ENCODE results near the gene ZNF672. TPM values are rescaled to one million over a fixed set of nuclear protein-coding genes. Genes with fewer than 3 reads are reported as not detected.
"Not testable (repeated sequence)": the region's sequence is repeated elsewhere in the genome, so short reads cannot be mapped to it uniquely, and the experiment has no call there.

Gene ZNF672
- polyA plus RNA-seq (2012; ENCODE audit: insufficient read depth, insufficient read length, low read depth) = 26.8 TPM

- Histone ChIP-seq H3K4me3 (ENCODE audit: low read depth, low read length) (peak within 1 kb of the TSS; percentile 85), H3K27me3 (peaks cover 24% of the 10 kb centered on the region), H3K4me1 (no peaks in the 10 kb centered on the region), H3K36me3 (no peaks in the 10 kb centered on the region), H3K9me3 (no peaks in the 10 kb centered on the region)
- TF ChIP-seq CTCF (IDR thresholded peaks at IDR 0.05; ENCODE audit: low read depth, low read length) = no peak
- DNase-seq = peak; percentile 99
Observed at GRCh38 chr1:248837781-248838356, at the start of gene ZNF672. ZNF672 (plus strand) TSS chr1:248838224; CDS start chr1:248847275, 9,051 bp downstream.

DNA sequence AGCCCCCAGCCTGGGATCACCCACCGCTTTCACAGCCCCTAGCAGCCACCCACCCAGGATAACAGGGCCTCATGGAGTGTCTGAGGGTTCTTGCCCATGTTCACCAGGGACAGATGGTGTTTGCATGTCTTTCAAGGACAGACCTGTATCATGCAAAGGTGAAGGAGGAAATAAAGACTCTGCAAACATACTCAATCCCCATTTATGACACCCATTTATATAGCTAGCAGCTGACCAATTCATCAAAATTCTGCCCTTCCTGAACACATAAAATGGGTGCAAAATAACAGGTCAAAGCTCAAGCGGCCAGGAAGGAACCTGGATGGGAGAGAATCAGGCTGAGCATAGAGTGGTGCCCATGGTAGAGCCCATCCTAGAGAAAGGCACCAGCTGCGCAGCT, 49.7 kb upstream of the ZNF672 start:
- Histone ChIP-seq H3K9me3 (no peaks in the 10 kb centered on the region), H3K27me3 (peaks cover 3% of the 10 kb centered on the region), H3K4me1 (no peaks in the 10 kb centered on the region), H3K36me3 (no peaks in the 10 kb centered on the region), H3K4me3 (ENCODE audit: low read depth, low read length) (no peak overlapping the region)
- DNase-seq = no peak
- TF ChIP-seq CTCF (IDR thresholded peaks at IDR 0.05; ENCODE audit: low read depth, low read length) = no peak

DNA sequence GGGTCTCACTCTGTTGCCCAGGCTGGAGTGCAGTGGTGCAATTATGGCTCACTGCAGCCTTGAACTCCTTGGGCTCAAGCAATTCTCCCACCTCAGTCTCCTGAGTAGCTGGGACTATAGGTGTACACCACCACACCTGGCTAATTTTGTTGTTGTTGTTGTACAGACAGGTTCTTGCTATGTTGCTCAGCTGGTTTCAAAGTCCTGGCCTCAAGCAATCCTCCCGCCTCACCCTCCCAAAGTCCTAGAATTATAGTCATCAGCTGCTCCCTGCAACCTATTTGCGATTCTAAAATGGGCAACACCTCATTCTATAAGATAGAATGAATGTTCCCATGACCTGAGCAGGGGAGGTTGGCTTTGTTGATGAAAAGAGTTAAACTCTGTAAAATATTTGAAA, 48.7 kb upstream of the ZNF672 start:
- DNase-seq; H3K4me1 ChIP-seq; H3K9me3 ChIP-seq; H3K27me3 ChIP-seq; H3K4me3 ChIP-seq (ENCODE audit: low read depth, low read length); H3K36me3 ChIP-seq: not testable (repeated sequence)

DNA sequence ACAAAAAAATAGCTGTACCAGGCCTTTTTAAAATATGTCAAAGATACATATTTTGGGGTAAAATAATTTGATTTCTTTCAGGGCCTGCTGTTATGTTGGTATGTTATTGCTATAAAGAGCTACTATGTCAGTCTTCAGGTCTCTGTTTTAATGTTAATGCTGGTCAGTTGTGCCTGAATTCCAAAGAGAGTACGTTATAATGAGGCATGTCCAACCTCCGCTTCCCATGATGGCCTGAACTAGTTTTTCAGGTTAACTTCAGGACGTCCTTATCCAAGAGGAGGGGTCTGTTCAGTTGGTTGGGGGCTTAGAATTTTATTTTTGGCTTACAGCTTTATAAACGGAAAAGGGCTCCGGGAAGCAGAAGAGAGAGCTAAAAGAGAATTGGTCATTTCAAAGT, 47.6 kb upstream of the ZNF672 start:
- H3K9me3 ChIP-seq = no peaks in the 10 kb centered on the region
- H3K4me1 ChIP-seq = no peaks in the 10 kb centered on the region
- peaks cover 3% of the 10 kb centered on the region for H3K27me3 ChIP-seq
- H3K36me3 ChIP-seq = no peaks in the 10 kb centered on the region
- no peak overlapping the region for H3K4me3 ChIP-seq (ENCODE audit: low read depth, low read length)
- no peak for TF ChIP-seq CTCF (IDR thresholded peaks at IDR 0.05; ENCODE audit: low read depth, low read length)
- no peak for DNase-seq

GRCh38 chr1:248791010-248791409, 47.0 kb upstream of the ZNF672 start:
- H3K36me3 ChIP-seq = no peaks in the 10 kb centered on the region
- H3K27me3 ChIP-seq = peaks cover 2% of the 10 kb centered on the region
- H3K4me1 ChIP-seq = no peaks in the 10 kb centered on the region
- TF ChIP-seq CTCF (IDR thresholded peaks at IDR 0.05; ENCODE audit: low read depth, low read length) = no peak
- H3K9me3 ChIP-seq = no peaks in the 10 kb centered on the region
- DNase-seq = no peak
- no peak overlapping the region for H3K4me3 ChIP-seq (ENCODE audit: low read depth, low read length)

DNA sequence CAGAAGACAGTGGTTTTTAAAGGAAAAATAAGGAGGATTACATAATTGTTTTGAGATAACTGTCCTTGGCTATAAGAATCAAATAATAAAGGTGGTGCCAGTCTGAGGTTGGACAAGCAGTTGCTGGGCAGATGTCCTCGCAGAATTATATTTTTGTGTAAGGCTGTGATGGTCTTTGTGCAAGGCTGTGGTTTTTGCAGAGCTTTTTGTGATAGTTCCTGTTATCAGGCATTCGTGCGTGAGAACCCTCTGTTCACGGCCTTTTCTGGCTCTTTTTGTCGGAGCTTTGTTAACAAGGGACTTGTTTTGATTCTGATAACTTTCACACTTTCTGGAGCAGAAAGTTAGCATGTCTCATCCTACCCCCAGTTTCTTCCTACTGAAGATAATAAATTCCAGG, 45.7 kb upstream of the ZNF672 start:
- no peaks in the 10 kb centered on the region for H3K4me1 ChIP-seq
- DNase-seq = no peak
- H3K27me3 ChIP-seq = no peaks in the 10 kb centered on the region; the same call in 1 of the 2 replicates
- no peak for TF ChIP-seq CTCF (IDR thresholded peaks at IDR 0.05; ENCODE audit: low read depth, low read length)
- no peaks in the 10 kb centered on the region for H3K9me3 ChIP-seq
- no peaks in the 10 kb centered on the region for H3K36me3 ChIP-seq
- H3K4me3 ChIP-seq (ENCODE audit: low read depth, low read length) = no peak overlapping the region

Data from BE2C (cell line).